AG08395 (cell line): ENCODE data around the gene ZNF860.
A peak's percentile ranks its signal among the peaks of the same experiment; 100 is the strongest.

ENCODE experiments used
- DNase-seq: peaks from one replicate; pipeline ENCODE4 v3.0.0; 2012; ENCODE audit warnings: mixed read lengths, low spot score

ZNF860 gene

DNA sequence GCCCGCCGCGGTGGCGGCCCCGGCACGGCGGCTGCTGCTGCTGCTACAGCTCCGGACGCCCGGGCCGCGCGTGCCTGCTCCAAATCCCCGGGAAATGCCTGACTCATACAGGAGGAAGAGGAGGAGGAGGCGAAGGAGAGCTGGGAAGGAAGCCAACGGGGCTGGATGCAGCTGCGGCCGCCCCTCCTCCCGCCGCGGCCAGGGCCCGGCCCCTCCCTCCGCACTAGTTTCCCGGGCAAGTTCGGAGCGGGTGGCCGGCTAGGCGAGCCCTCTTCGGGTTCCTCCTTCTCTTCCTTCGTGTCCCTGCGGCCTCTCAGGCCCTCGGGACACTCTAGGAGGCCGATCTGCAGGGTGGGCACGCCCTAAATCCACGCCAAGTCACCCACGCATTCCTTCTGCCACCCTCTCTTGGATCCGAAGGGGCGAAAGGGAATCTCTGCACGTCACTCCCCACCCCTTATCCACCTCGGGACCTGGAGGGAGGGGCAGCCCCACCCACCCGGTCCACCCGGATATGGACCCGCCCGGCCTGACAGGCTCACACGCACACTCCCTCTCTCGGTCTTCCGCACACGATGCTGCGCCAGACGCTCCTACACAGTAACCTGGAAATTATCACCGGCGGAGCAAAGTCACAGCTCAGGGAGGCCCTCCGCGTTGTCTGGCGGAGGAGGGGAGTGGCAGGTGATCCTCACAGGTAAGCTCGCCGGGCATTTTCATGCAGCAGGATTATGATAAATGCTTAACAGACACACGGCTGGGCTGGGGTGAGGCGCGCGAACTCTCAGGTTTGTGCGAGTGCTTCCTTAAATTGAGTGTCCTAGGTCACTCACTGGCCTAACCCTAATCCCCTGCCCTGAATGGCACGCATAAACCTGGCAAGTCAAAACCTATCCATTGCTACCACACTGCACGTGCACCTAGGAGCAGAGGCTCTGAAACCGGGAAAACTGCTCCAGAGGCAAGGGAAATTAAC, at the start of gene ZNF860, which contains the start of gene OSBPL10:
Gene ZNF860, plus strand, starts transcription at position 545 of the 976 bp plus-strand sequence. CDS start 7,330 bp downstream, outside the sequence.
Gene OSBPL10, minus strand, starts transcription at position 57 of the 976 bp plus-strand sequence. CDS start 83 bp downstream, outside the sequence.
- DNase-seq, result peak; percentile 58

GRCh38 chr3:31932990-31933389, 48.6 kb upstream of the ZNF860 start:
- DNase-seq, result no peak

- DNase-seq, result no peak
Measured at GRCh38 chr3:31934018-31934417, 47.5 kb upstream of the ZNF860 start.

DNA sequence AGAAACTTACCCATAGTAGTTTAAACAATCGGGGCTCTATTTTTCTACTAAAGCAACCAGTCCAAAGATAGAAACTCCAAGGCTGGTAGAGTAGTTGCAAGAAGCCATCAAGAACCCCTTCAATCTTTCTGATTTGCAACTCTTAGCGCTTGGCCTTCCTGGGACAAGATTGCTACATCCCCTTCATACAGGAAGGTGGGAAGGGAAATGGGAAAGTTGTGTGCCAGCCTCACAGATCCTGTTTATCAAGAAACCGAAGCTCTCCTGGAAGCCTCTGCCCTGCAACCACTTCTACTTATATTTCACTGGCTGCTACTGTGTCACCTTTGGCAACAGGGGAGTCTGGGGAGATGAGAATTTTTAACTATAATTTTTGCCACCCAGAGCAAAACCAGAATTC, 46.7 kb upstream of the ZNF860 start:
- DNase-seq, result no peak

- no peak for DNase-seq
Measured at GRCh38 chr3:31936420-31937060, 45.0 kb upstream of the ZNF860 start.

DNA sequence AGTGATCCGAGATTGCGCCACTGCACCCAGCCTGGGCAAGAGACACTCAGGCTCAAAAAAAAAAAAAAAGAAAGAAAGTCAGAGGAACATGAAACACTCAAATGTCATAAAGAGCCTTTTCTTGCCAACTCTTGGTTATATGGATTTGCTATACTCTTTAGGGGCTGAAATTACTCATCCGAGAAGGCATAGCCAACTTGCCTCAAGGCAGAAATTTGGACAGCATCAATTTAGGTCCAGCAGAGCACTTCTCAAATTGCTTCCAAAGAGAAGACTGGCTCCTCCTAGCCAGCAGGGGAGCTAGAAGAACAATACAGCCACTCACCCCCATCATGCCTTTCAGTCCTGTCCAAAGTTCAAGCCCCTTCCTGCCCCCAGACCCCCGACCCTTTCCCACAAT, 44.3 kb upstream of the ZNF860 start:
- DNase-seq, result no peak

- DNase-seq, result no peak
Measured at GRCh38 chr3:31942446-31942845, 39.1 kb upstream of the ZNF860 start.

DNA sequence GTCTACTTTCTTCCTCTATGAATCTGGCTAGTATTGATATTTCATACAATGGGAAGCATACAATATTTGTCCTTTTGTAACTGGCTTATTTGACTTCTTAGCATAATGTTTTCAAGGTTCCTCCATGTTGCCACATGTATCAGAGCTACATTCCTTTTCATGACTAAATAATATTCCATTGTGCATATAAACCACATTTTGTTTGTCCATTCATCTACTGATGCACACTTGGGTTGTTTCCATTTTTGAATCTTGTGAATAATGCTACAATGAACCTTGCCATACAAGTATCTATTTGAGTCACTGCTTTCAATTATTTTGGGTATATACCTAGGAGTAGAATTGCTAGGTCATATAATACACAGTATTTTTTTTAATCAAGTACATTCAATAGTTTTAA, 38.5 kb upstream of the ZNF860 start:
- DNase-seq, result no peak

GRCh38 chr3:31945738-31946052, 35.9 kb upstream of the ZNF860 start:
- no peak for DNase-seq

DNA sequence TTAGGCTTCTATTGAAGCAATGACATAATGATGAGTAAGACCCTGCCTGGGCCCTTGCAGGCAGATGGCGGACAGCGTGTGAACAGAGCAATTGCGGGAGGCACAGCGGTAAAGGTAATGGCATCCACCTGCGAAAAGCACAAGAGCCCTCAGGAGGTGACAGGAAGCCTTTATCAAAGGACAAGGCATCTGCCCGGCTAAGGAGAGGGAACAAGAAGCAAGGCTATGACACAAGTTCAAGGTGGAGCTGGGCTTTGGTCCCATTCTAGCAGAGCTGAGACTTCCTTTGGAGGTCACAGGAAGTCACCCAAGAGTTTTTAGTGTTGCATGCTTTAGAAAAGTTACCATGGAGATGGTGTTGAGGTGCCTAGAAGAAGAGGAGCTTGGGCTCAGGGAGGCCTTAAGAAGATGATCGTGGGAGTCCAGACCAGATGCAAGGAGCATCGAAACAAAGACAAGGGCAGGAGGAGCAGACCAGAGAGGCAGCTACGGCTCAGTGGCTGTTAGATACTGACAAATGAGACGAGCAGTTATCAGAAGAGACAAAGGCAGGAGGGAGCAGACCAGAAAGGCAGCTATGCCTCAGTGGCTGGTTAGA, 35.0 kb upstream of the ZNF860 start:
- DNase-seq, result no peak

GRCh38 chr3:31947162-31947561, 34.4 kb upstream of the ZNF860 start:
- DNase-seq, result no peak

DNA sequence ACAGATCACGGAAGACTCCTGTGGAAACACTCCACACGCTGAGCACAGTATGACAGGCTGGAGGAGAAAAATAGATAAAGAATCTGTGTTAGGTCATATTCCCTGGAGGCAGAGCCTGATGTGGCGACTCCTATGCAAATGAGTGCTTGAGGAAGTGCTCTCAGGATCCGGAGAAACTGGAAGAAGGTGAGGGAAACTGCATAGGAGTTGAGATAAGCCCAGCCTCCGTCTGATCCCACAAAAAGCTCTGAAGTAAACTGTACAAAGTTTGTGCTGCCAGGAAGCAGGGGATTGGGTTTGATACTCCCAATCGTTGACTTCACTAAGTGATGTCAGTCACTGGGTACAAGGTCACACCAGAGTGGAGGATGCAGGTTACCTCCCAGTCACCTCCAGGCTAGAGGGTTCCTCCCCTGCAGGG, 33.9 kb upstream of the ZNF860 start:
- no peak for DNase-seq

- DNase-seq, result no peak
Measured at GRCh38 chr3:31948280-31948679, 33.3 kb upstream of the ZNF860 start.

DNA sequence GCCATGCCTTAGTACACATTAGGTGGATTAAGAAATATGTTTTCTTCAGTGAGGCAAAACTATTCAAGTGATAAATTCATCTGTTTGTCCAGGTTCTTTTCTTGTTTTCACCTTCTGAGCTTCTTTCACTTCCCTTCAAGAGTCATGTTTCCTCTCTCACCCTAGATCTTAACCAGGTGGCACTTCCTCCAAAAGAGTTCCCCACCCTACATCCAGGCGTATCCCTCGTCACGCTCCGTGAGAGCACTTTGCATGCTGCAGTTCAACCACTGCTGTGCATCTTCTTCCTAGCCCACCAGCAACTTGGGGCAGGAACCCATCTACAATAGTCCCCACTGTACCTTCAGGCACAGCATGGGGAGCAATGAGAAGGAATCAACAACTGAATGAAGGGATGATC, 29.3 kb upstream of the ZNF860 start:
- no peak for DNase-seq

DNA sequence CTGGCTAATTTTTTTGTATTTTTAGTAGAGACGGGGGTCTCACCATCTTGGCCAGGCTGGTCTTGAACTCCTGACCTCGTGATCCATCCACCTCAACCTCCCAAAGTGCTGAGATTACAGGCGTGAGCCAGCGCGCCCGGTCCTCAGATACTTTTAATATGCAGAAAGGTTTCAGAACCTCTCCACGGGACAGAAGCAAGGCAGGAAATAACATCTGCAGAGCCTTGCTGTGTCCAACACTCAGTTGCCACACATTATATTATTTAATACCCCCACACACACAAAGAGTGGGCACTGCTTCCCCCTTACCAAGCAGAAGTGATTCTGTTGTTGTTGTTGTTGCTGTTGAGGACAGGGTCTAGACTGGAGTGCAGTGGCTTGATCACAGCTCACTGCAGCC, 28.5 kb upstream of the ZNF860 start:
- no peak for DNase-seq

DNA sequence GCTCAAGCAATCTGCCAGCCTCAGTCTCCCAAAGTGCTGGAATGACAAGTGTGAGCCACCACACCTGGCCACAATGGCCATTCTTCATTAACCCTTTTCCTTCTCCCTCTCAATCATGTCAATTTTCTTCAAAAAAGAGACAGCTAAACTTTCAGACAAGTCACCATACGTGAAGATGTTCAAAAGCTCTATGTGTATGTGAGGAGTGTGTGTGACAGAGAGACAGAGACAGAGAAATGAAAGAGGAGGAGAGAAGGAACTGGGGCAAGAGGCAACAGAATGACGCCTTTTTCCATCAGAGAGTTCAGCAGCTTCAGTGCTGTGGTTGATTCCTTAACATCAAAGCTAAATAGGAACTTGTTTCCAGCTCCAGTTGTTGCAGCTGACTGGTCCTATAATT, 27.9 kb upstream of the ZNF860 start:
- no peak for DNase-seq

- no peak for DNase-seq
Measured at GRCh38 chr3:31955581-31955980, 26.0 kb upstream of the ZNF860 start.

DNA sequence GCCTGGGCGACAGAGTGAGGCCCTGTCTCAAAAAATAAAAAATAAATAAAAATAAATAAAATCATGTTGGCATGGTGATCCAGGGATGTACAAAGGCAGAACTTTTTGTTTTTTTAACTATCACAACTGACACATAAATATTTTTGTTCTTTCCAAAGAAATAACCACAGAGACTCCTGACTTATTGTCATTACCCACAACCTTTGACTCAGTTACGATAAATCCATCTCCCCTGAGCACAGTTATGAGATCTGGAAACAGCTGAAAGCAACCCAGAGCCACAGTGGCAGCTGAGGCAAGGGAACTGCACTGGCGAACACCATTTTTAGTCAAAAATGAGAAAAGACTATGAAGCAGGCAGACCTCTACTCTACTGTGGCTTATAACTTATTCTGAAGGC, 24.4 kb upstream of the ZNF860 start:
- DNase-seq, result no peak

GRCh38 chr3:31958701-31959152, 22.8 kb upstream of the ZNF860 start:
- no peak for DNase-seq

GRCh38 chr3:31959251-31959650, 22.3 kb upstream of the ZNF860 start:
- no peak for DNase-seq

DNA sequence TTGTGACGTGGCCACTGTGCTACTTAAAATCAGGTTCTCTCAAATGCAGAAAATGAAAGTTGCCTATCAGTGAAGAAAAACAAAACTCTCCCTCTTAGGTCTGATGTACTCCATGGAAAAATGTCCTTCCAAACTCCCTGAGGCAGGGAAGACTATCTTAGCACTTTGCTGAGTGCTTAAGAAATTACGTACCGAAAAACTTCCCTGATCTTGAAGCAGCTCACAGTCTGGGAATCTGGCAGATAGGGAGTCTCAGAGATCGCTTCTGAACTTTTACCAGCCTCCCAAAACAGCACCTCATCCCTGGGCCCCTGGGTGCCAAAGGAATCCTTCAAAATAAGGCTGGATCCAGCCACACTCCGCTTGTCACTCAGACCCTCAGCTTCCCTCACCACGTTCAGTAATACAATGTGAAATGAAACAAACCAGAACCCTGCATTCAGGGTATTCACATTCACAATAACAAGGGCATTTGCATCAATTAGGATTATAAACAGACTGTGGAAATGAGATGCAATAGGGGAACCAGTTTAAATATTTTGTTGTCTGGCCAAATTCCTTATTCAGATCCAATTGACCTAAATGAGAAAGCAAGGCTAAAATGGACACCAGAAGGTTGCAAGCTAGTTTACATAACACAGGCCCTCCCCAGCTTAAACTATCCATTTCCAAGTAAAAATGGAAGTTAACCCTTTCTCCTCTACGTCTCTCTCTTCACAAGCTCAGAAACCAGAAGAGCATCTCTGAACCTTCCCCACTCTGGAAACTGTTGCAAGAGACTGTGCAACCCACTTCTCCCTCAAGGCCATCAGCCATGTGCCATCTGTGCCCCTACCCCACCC, 21.4 kb upstream of the ZNF860 start:
- no peak for DNase-seq
